Prostate gland (tissue), 2 donors: ENCODE results near the gene STARD10. TPM values are rescaled to one million over a fixed set of nuclear protein-coding genes. Genes with fewer than 3 reads are reported as not detected.

Experiments
- DNase-seq: peaks from one replicate; pipeline ENCODE4 v3.0.0-alpha.2; 2019; ENCODE audit warnings: low spot score
- H3K27ac ChIP-seq, 2 donors: fragments of 200-600 bp; sonication (generic); 2 replicates each; pipeline ENCODE4 v1.5.1; 2017 to 2019
- H3K27me3 ChIP-seq: fragments of 200-600 bp; sonication (generic); replicated peaks from 2 replicates; pipeline ENCODE4 v1.5.1; 2019; ENCODE audit not compliant: insufficient read depth
- H3K36me3 ChIP-seq, 2 donors: fragments of 200-600 bp; sonication (generic); 1 replicate in 1 of 2; 2 replicates in 1 of 2; pipeline versions ENCODE4 v1.5.1 to v1.8.1; 2017 to 2019
- H3K4me1 ChIP-seq: fragments of 200-600 bp; sonication (generic); replicated peaks from 2 replicates; pipeline ENCODE4 v1.5.1; 2019
- H3K4me3 ChIP-seq, 2 donors: fragments of 200-600 bp; sonication (generic); 2 replicates each; pipeline ENCODE4 v1.5.1; 2017 to 2019
- H3K9me3 ChIP-seq: fragments of 200-600 bp; sonication (generic); 2 replicates; pipeline ENCODE4 v1.5.1; 2017
- CTCF ChIP-seq, 4 experiments: fragments of 200-600 bp in 2 of 4; fragments of 450-650 bp in 2 of 4; sonication (generic) in 2 of 4; IDR thresholded peaks; 1 replicate in 3 of 4; 2 replicates in 1 of 4; pipeline ENCODE4 v1.5.1; 2016 to 2019; ENCODE audit warnings: antibody characterized with exemption in 4 of 4, mild to moderate bottlenecking in 2 of 4, moderate library complexity in 2 of 4
- POLR2A ChIP-seq: fragments of 450-650 bp; IDR thresholded peaks from one replicate; pipeline ENCODE4 v1.6.1; 2016; ENCODE audit warnings: antibody characterized with exemption, mild to moderate bottlenecking
- POLR2AphosphoS5 ChIP-seq: sonication (generic); formaldehyde crosslinking; IDR thresholded peaks from one replicate; pipeline ENCODE4 v1.6.1; 2017; ENCODE audit warnings: antibody characterized with exemption
- WGBS: methylation state at CpG from one replicate; pipeline ENCODE4 v1.1.5; 2018; 5-methylcytosine and 5-hydroxymethylcytosine counted together
- intact Hi-C: fragments of 100-400 bp; cut with DNase I; formaldehyde crosslinking; loops from one replicate; pipeline ENCODE4 v1.14.2; 2022
- total RNA-seq, 2 donors: library from RNA; depleted of rRNA; stranded (reverse); fragments of >200 nt; gene quantifications; one replicate each; pipeline ENCODE4 v1.1.0, GENCODE V29; 2016

The STARD10 gene
- total RNA-seq, 2 donors from 2014 or later: 132 to 208 TPM

GRCh38 chr11:72712841-72713240, 81.0 kb downstream of the STARD10 start:
- no peaks in the 10 kb centered on the region for H3K27me3 ChIP-seq
- peaks cover 0 to 23% of the 10 kb centered on the region in 2 donors for H3K36me3 ChIP-seq
- H3K27ac ChIP-seq: no peak overlapping the region
- intact Hi-C loops: no loop called here
- 59% methylated on average over 7 of the region's 10 CpGs for WGBS
- no peaks in the 10 kb centered on the region for H3K4me1 ChIP-seq
- TF ChIP-seq CTCF (IDR thresholded peaks at IDR 0.05) (no peak), POLR2A (no peak), POLR2AphosphoS5 (no peak)
- no peaks in the 10 kb centered on the region for H3K9me3 ChIP-seq
- H3K4me3 ChIP-seq: no peak overlapping the region
- DNase-seq: no peak

- intact Hi-C loops: no loop called here
- no peak overlapping the region for H3K27ac ChIP-seq
- no peaks in the 10 kb centered on the region for H3K27me3 ChIP-seq
- no peaks in the 10 kb centered on the region for H3K4me1 ChIP-seq
- WGBS: 52% methylated on average over 19 of the region's 26 CpGs
- TF ChIP-seq POLR2AphosphoS5: no peak
- TF ChIP-seq POLR2A: no peak
- TF ChIP-seq CTCF (IDR thresholded peaks at IDR 0.05): no peak
- H3K4me3 ChIP-seq: no peak overlapping the region
- peaks cover 1 to 29% of the 10 kb centered on the region in 2 donors for H3K36me3 ChIP-seq
- DNase-seq: no peak
- no peaks in the 10 kb centered on the region for H3K9me3 ChIP-seq
Measured at GRCh38 chr11:72712168-72712751, 81.6 kb downstream of the STARD10 start.

GRCh38 chr11:72711141-72711540, 82.7 kb downstream of the STARD10 start:
- intact Hi-C loops: no loop called here

GRCh38 chr11:72710278-72710677, 83.6 kb downstream of the STARD10 start:
- H3K9me3 ChIP-seq: no peaks in the 10 kb centered on the region
- no peak overlapping the region for H3K4me3 ChIP-seq
- peaks cover 3 to 32% of the 10 kb centered on the region in 2 donors for H3K36me3 ChIP-seq
- intact Hi-C loops: no loop called here
- 90% methylated on average over 11 of the region's 11 CpGs for WGBS
- no peaks in the 10 kb centered on the region for H3K4me1 ChIP-seq
- no peak for DNase-seq
- H3K27ac ChIP-seq: no peak overlapping the region
- TF ChIP-seq POLR2A (no peak), CTCF (IDR thresholded peaks at IDR 0.05) (no peak), POLR2AphosphoS5 (no peak)
- H3K27me3 ChIP-seq: no peaks in the 10 kb centered on the region

More at GRCh38 chr11:72711141-72711540, 82.7 kb downstream of the STARD10 start:
- DNase-seq: no peak
- no peak overlapping the region for H3K27ac ChIP-seq
- H3K36me3 ChIP-seq: peaks cover 3 to 32% of the 10 kb centered on the region in 2 donors
- H3K27me3 ChIP-seq: no peaks in the 10 kb centered on the region
- no peaks in the 10 kb centered on the region for H3K9me3 ChIP-seq
- no peak overlapping the region for H3K4me3 ChIP-seq
- WGBS: 92% methylated on average over 9 of the region's 9 CpGs
- no peak for TF ChIP-seq POLR2A
- H3K4me1 ChIP-seq: no peaks in the 10 kb centered on the region

- DNase-seq: no peak
- Histone ChIP-seq H3K4me3 (no peak overlapping the region), H3K4me1 (no peaks in the 10 kb centered on the region), H3K27me3 (no peaks in the 10 kb centered on the region), H3K27ac (no peak overlapping the region), H3K9me3 (no peaks in the 10 kb centered on the region), H3K36me3 (peaks cover 3 to 32% of the 10 kb centered on the region in 2 donors)
- intact Hi-C loops: no loop called here
- TF ChIP-seq POLR2A (no peak), POLR2AphosphoS5 (no peak), CTCF (IDR thresholded peaks at IDR 0.05) (no peak)
- 92% methylated on average over 20 of the region's 20 CpGs for WGBS
Measured at GRCh38 chr11:72709478-72710238, 84.2 kb downstream of the STARD10 start.
